DOHH2 (cell line): ENCODE measurements around the gene POP4.

Source experiments
- EZH2phosphoT487 ChIP-seq: fragments of 200-600 bp; sonication (generic); IDR thresholded peaks from 2 replicates; pipeline ENCODE4 v1.6.1; 2017; ENCODE audit warnings: borderline replicate concordance, mild to moderate bottlenecking, antibody characterized with exemption, low read length, moderate library complexity, mixed read lengths
- TF ChIP-seq, protein P1 (sequence below): fragments of 200-600 bp; sonication (generic); IDR thresholded peaks from one replicate; pipeline ENCODE4 v1.5.1; 2014; ENCODE audit warnings: antibody characterized with exemption, mild to moderate bottlenecking, low read depth, low read length; ENCODE audit not compliant: poor library complexity, severe bottlenecking

DNA sequence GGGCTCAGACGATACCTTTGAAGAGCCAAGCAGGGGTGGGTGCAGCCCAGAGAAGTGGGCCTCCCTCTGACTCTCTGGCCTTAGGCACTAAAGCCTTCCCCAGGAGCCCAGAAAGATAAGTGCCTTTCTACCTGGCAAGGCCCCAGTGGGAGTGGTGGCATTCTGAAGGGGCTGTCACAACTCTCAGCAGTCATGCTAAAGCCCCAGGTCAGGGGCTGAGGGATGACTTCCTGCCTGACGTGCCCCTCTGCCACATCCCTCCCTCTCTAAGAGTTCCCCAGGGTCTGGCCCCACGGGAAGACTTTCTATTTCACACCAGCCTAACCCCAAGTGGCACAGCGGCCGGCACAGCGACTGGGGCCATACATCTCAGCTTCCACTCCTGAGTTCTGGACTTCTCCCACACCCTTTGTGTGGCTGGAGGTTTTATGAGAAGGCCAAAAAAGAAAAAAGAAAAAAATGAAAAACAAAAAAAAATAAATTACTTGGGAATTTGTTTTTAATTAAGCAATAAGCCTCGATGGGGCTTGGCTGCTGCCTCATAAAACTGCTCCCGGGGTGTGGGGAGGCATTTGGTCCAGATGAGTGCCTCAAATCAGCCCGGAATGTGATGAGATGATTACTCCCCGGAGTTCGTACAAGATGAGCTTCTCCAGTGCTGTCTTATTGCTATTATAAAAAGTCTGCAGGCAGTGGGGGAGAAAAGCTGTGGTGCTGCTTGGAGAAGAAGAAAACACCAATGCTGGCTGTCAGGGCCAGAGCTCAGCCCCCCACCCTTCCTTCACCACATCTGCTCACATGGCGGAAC lies 30.7 kb downstream of the POP4 start:
- TF ChIP-seq, protein P1, sequence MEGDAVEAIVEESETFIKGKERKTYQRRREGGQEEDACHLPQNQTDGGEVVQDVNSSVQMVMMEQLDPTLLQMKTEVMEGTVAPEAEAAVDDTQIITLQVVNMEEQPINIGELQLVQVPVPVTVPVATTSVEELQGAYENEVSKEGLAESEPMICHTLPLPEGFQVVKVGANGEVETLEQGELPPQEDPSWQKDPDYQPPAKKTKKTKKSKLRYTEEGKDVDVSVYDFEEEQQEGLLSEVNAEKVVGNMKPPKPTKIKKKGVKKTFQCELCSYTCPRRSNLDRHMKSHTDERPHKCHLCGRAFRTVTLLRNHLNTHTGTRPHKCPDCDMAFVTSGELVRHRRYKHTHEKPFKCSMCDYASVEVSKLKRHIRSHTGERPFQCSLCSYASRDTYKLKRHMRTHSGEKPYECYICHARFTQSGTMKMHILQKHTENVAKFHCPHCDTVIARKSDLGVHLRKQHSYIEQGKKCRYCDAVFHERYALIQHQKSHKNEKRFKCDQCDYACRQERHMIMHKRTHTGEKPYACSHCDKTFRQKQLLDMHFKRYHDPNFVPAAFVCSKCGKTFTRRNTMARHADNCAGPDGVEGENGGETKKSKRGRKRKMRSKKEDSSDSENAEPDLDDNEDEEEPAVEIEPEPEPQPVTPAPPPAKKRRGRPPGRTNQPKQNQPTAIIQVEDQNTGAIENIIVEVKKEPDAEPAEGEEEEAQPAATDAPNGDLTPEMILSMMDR = no peak
- no peak for TF ChIP-seq EZH2phosphoT487
